SJCRH30 (cell line): ENCODE measurements around the gene KCNE3. TPM values are rescaled to one million over a fixed set of nuclear protein-coding genes. Genes with fewer than 3 reads are reported as not detected.

ENCODE experiments used
- DNase-seq, 2 experiments: peaks; one replicate each; pipeline ENCODE4 v3.0.0-alpha.2; 2015 to 2020
- H3K27ac ChIP-seq: fragments of 250-450 bp; sonication (Bioruptor Pico); 2 replicates; pipeline ENCODE4 v1.5.1; 2020; ENCODE audit warnings: mild to moderate bottlenecking, moderate library complexity
- H3K27me3 ChIP-seq: fragments of 250-450 bp; sonication (Bioruptor Pico); 2 replicates; pipeline ENCODE4 v1.5.1; 2020; ENCODE audit warnings: mild to moderate bottlenecking, moderate library complexity
- H3K36me3 ChIP-seq: fragments of 250-450 bp; sonication (Bioruptor Pico); 2 replicates; pipeline ENCODE4 v1.5.1; 2020; ENCODE audit warnings: mild to moderate bottlenecking, moderate library complexity
- H3K4me1 ChIP-seq: fragments of 250-450 bp; sonication (Bioruptor Pico); 2 replicates; pipeline ENCODE4 v1.5.1; 2020; ENCODE audit warnings: mild to moderate bottlenecking, moderate library complexity
- H3K4me3 ChIP-seq: fragments of 250-450 bp; sonication (Bioruptor Pico); 2 replicates; pipeline ENCODE4 v1.5.1; 2020; ENCODE audit warnings: mild to moderate bottlenecking, moderate library complexity
- H3K9me3 ChIP-seq: fragments of 250-450 bp; sonication (Bioruptor Pico); replicated peaks from 2 replicates; pipeline ENCODE4 v1.5.1; 2020; ENCODE audit warnings: mild to moderate bottlenecking, moderate library complexity
- total RNA-seq: library from RNA; depleted of rRNA; stranded (reverse); fragments of >200 nt; shearing (Covaris generic); gene quantifications from 2 replicates; pipeline ENCODE4 v1.2.3, GENCODE V29; 2014

KCNE3 gene
- total RNA-seq, 1 experiment from 2014 or later, result not detected

GRCh38 chr11:74479732-74480123 lies 12.4 kb upstream of the KCNE3 start:
- Histone ChIP-seq H3K4me3 (no peak overlapping the region), H3K36me3 (no peaks in the 10 kb centered on the region), H3K27ac (no peak overlapping the region), H3K4me1 (no peaks in the 10 kb centered on the region), H3K9me3 (no peaks in the 10 kb centered on the region), H3K27me3 (no peaks in the 10 kb centered on the region)
- DNase-seq, result no peak

- Histone ChIP-seq H3K36me3 (no peaks in the 10 kb centered on the region), H3K27me3 (no peaks in the 10 kb centered on the region), H3K4me1 (no peaks in the 10 kb centered on the region), H3K9me3 (no peaks in the 10 kb centered on the region), H3K27ac (no peak overlapping the region), H3K4me3 (no peak overlapping the region)
- DNase-seq, result no peak
These were observed 11.8 kb upstream of the KCNE3 start for GRCh38 chr11:74478877-74479731.

- H3K27me3 ChIP-seq, result no peaks in the 10 kb centered on the region
- H3K36me3 ChIP-seq, result no peaks in the 10 kb centered on the region
- no peaks in the 10 kb centered on the region for H3K4me1 ChIP-seq
- H3K9me3 ChIP-seq, result no peaks in the 10 kb centered on the region; the same call in 1 of the 2 replicates
- H3K27ac ChIP-seq, result no peak overlapping the region
- no peak overlapping the region for H3K4me3 ChIP-seq
- no peak for DNase-seq
These were observed 9.2 kb upstream of the KCNE3 start for GRCh38 chr11:74476536-74476935.

GRCh38 chr11:74474316-74474715 lies 7.0 kb upstream of the KCNE3 start:
- peak in 1 of 2 experiments; percentile 5 for DNase-seq
- no peak overlapping the region for H3K4me3 ChIP-seq
- H3K4me1 ChIP-seq, result no peaks in the 10 kb centered on the region
- no peaks in the 10 kb centered on the region for H3K27me3 ChIP-seq
- H3K9me3 ChIP-seq, result no peaks in the 10 kb centered on the region; the same call in 1 of the 2 replicates
- H3K27ac ChIP-seq, result no peak overlapping the region
- no peaks in the 10 kb centered on the region for H3K36me3 ChIP-seq

- Histone ChIP-seq H3K4me1 (no peaks in the 10 kb centered on the region), H3K36me3 (no peaks in the 10 kb centered on the region), H3K27ac (no peak overlapping the region), H3K9me3 (no peaks in the 10 kb centered on the region; the same call in 1 of the 2 replicates), H3K27me3 (no peaks in the 10 kb centered on the region), H3K4me3 (no peak overlapping the region)
- no peak for DNase-seq
These were observed 6.2 kb upstream of the KCNE3 start for GRCh38 chr11:74473382-74474173.

GRCh38 chr11:74471668-74472429 lies 4.5 kb upstream of the KCNE3 start:
- H3K4me1 ChIP-seq, result no peaks in the 10 kb centered on the region
- H3K27me3 ChIP-seq, result no peaks in the 10 kb centered on the region
- no peak overlapping the region for H3K4me3 ChIP-seq
- no peaks in the 10 kb centered on the region; the same call in 1 of the 2 replicates for H3K9me3 ChIP-seq
- H3K27ac ChIP-seq, result no peak overlapping the region
- H3K36me3 ChIP-seq, result no peaks in the 10 kb centered on the region
- no peak for DNase-seq

- no peak overlapping the region for H3K27ac ChIP-seq
- no peak for DNase-seq
- H3K4me3 ChIP-seq, result no peak overlapping the region
- H3K36me3 ChIP-seq, result no peaks in the 10 kb centered on the region
- no peaks in the 10 kb centered on the region for H3K4me1 ChIP-seq
- no peaks in the 10 kb centered on the region; the same call in 1 of the 2 replicates for H3K9me3 ChIP-seq
- H3K27me3 ChIP-seq, result no peaks in the 10 kb centered on the region
These were observed 3.7 kb upstream of the KCNE3 start for GRCh38 chr11:74471037-74471436.

GRCh38 chr11:74470526-74470925 lies 3.2 kb upstream of the KCNE3 start:
- Histone ChIP-seq H3K27me3 (no peaks in the 10 kb centered on the region), H3K4me1 (no peaks in the 10 kb centered on the region), H3K4me3 (no peak overlapping the region), H3K27ac (no peak overlapping the region), H3K36me3 (no peaks in the 10 kb centered on the region), H3K9me3 (no peaks in the 10 kb centered on the region; the same call in 1 of the 2 replicates)
- peak; percentile 42 to 54 for DNase-seq

GRCh38 chr11:74468936-74469335 lies 1.6 kb upstream of the KCNE3 start:
- Histone ChIP-seq H3K4me1 (no peaks in the 10 kb centered on the region), H3K4me3 (no peak overlapping the region), H3K27me3 (no peaks in the 10 kb centered on the region), H3K9me3 (no peaks in the 10 kb centered on the region; the same call in 1 of the 2 replicates), H3K36me3 (no peaks in the 10 kb centered on the region), H3K27ac (no peak overlapping the region)
- DNase-seq, result no peak

GRCh38 chr11:74468521-74468920 lies 1.2 kb upstream of the KCNE3 start:
- H3K4me1 ChIP-seq, result no peaks in the 10 kb centered on the region
- H3K4me3 ChIP-seq, result no peak overlapping the region
- no peak overlapping the region for H3K27ac ChIP-seq
- H3K36me3 ChIP-seq, result no peaks in the 10 kb centered on the region
- no peaks in the 10 kb centered on the region for H3K27me3 ChIP-seq
- no peaks in the 10 kb centered on the region; the same call in 1 of the 2 replicates for H3K9me3 ChIP-seq
- DNase-seq, result no peak

GRCh38 chr11:74468058-74468457 lies 709 bp upstream of the KCNE3 start:
- Histone ChIP-seq H3K9me3 (no peaks in the 10 kb centered on the region; the same call in 1 of the 2 replicates), H3K4me3 (no peak overlapping the region), H3K27ac (no peak overlapping the region), H3K27me3 (no peaks in the 10 kb centered on the region), H3K4me1 (no peaks in the 10 kb centered on the region), H3K36me3 (no peaks in the 10 kb centered on the region)
- no peak for DNase-seq

- Histone ChIP-seq H3K36me3 (no peaks in the 10 kb centered on the region), H3K27me3 (no peaks in the 10 kb centered on the region), H3K27ac (no peak overlapping the region), H3K4me3 (no peak overlapping the region), H3K9me3 (no peaks in the 10 kb centered on the region), H3K4me1 (no peaks in the 10 kb centered on the region)
- DNase-seq, result no peak
These were observed 2.0 kb downstream of the KCNE3 start for GRCh38 chr11:74465291-74465708.

GRCh38 chr11:74464746-74465145 lies 2.6 kb downstream of the KCNE3 start:
- Histone ChIP-seq H3K36me3 (no peaks in the 10 kb centered on the region), H3K4me3 (no peak overlapping the region), H3K9me3 (no peaks in the 10 kb centered on the region), H3K4me1 (no peaks in the 10 kb centered on the region), H3K27me3 (no peaks in the 10 kb centered on the region), H3K27ac (no peak overlapping the region)
- DNase-seq, result no peak

GRCh38 chr11:74463216-74463615 lies 4.1 kb downstream of the KCNE3 start:
- no peak overlapping the region for H3K4me3 ChIP-seq
- H3K4me1 ChIP-seq, result no peaks in the 10 kb centered on the region
- no peak overlapping the region for H3K27ac ChIP-seq
- H3K27me3 ChIP-seq, result no peaks in the 10 kb centered on the region
- no peak for DNase-seq
- H3K9me3 ChIP-seq, result no peaks in the 10 kb centered on the region
- no peaks in the 10 kb centered on the region for H3K36me3 ChIP-seq
